Ishikawa (cell line): ENCODE results near the gene PHF2.

Source experiments
- CEBPB ChIP-seq: IDR thresholded peaks from 2 replicates; pipeline ENCODE4 v1.6.1; 2012
- CREB1 ChIP-seq: IDR thresholded peaks from 2 replicates; pipeline ENCODE4 v1.6.1; 2012; ENCODE audit warnings: low read depth
- EGR1 ChIP-seq: IDR thresholded peaks from 2 replicates; pipeline ENCODE4 v1.6.1; 2012
- EP300 ChIP-seq: IDR thresholded peaks from 2 replicates; pipeline ENCODE4 v1.6.1; 2012; ENCODE audit warnings: borderline replicate concordance
- FOXM1 ChIP-seq: IDR thresholded peaks from 2 replicates; pipeline ENCODE4 v1.6.1; 2012; ENCODE audit warnings: low read depth, borderline replicate concordance
- NFIC ChIP-seq: IDR thresholded peaks from 2 replicates; pipeline ENCODE4 v1.6.1; 2012
- RAD21 ChIP-seq: IDR thresholded peaks from 2 replicates; pipeline ENCODE4 v1.6.1; 2012; ENCODE audit warnings: low read depth
- TAF1 ChIP-seq: IDR thresholded peaks from 2 replicates; pipeline ENCODE4 v1.6.1; 2012; ENCODE audit warnings: low read depth, mild to moderate bottlenecking
- TCF12 ChIP-seq: IDR thresholded peaks from 2 replicates; pipeline ENCODE4 v1.6.1; 2012; ENCODE audit warnings: low read depth
- TEAD4 ChIP-seq: IDR thresholded peaks from 2 replicates; pipeline ENCODE4 v1.6.1; 2012
- YY1 ChIP-seq: IDR thresholded peaks from 2 replicates; pipeline ENCODE4 v1.6.1; 2012; ENCODE audit warnings: low read depth
- ZBTB7A ChIP-seq: IDR thresholded peaks from 2 replicates; pipeline ENCODE4 v1.6.1; 2012; ENCODE audit warnings: low read depth
- TF ChIP-seq, protein P1 (sequence below): IDR thresholded peaks from 2 replicates; pipeline ENCODE4 v1.6.1; 2012
- TF ChIP-seq, protein P2 (sequence below): IDR thresholded peaks from 2 replicates; pipeline ENCODE4 v1.6.1; 2012; ENCODE audit warnings: low read depth, mild to moderate bottlenecking
- TF ChIP-seq, protein P3 (sequence below): IDR thresholded peaks from 2 replicates; pipeline ENCODE4 v1.6.1; 2012

PHF2 gene

DNA sequence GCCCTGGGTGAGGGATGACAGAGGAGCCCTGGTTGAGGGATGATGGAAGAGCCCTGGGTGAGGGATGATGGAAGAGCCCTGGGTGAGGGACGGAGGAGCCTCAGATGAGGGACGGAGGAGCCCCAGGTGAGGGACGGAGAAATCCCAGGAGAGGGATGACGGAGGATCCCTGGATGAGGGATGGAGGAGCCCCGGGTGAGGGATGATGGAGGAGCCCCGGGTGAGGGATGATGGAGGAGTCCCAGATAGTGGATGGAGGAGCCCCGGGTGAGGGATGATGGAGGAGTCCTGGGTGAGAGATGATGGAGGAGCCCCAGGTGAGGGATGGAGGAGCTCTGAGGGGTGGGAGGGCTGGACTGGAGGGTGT lies 10.9 kb downstream of the PHF2 start:
- TF ChIP-seq FOXM1 (no peak), CREB1 (no peak), NFIC (no peak), CEBPB (no peak), ZBTB7A (no peak), EGR1 (no peak), RAD21 (no peak), TCF12 (no peak)
- TF ChIP-seq, protein P1, sequence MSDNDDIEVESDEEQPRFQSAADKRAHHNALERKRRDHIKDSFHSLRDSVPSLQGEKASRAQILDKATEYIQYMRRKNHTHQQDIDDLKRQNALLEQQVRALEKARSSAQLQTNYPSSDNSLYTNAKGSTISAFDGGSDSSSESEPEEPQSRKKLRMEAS = no peak
- TF ChIP-seq, protein P2, sequence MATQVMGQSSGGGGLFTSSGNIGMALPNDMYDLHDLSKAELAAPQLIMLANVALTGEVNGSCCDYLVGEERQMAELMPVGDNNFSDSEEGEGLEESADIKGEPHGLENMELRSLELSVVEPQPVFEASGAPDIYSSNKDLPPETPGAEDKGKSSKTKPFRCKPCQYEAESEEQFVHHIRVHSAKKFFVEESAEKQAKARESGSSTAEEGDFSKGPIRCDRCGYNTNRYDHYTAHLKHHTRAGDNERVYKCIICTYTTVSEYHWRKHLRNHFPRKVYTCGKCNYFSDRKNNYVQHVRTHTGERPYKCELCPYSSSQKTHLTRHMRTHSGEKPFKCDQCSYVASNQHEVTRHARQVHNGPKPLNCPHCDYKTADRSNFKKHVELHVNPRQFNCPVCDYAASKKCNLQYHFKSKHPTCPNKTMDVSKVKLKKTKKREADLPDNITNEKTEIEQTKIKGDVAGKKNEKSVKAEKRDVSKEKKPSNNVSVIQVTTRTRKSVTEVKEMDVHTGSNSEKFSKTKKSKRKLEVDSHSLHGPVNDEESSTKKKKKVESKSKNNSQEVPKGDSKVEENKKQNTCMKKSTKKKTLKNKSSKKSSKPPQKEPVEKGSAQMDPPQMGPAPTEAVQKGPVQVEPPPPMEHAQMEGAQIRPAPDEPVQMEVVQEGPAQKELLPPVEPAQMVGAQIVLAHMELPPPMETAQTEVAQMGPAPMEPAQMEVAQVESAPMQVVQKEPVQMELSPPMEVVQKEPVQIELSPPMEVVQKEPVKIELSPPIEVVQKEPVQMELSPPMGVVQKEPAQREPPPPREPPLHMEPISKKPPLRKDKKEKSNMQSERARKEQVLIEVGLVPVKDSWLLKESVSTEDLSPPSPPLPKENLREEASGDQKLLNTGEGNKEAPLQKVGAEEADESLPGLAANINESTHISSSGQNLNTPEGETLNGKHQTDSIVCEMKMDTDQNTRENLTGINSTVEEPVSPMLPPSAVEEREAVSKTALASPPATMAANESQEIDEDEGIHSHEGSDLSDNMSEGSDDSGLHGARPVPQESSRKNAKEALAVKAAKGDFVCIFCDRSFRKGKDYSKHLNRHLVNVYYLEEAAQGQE = no peak

DNA sequence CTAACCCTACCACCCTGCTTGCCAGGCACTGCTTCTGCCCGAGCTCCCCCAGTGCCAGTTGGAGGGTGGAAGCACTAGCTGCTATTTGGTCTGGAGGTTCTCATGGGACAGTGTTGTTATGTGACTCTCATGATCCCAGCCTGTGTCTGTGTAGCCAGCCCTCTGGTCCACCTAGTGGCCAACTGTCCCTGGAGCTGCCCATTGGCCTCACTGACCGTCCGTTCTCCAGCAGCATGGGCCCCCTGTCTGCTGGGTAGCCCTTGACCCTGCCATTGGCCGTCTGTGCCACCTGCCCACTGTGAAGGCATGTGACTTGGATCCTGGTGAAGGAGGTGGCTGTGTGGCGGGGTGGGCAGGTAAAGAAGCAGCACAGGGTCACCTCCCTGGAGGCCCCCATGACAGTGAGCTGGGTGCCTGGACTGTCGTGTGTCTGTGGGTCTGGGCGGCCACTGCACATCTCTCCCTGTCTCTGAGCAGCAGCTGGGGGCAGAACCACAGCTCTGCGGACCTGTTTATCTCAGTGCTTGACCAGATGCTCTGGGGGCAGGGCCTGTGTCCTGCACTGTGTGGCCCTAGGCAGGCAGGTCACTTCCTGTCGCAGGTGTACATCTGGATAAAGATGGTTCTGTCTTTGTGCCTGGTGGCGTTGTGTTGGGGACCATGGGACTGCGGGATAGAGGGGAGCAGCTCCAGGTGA lies 11.4 kb downstream of the PHF2 start:
- TF ChIP-seq FOXM1 = no peak
- TF ChIP-seq, protein P3, sequence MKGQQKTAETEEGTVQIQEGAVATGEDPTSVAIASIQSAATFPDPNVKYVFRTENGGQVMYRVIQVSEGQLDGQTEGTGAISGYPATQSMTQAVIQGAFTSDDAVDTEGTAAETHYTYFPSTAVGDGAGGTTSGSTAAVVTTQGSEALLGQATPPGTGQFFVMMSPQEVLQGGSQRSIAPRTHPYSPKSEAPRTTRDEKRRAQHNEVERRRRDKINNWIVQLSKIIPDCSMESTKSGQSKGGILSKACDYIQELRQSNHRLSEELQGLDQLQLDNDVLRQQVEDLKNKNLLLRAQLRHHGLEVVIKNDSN = no peak
- no peak for TF ChIP-seq TCF12
- TF ChIP-seq ZBTB7A = no peak
- TF ChIP-seq NFIC = no peak
- no peak; the same call in 1 of the 2 replicates for TF ChIP-seq RAD21
- TF ChIP-seq, protein P1 = no peak
- no peak for TF ChIP-seq YY1
- TF ChIP-seq TAF1 = no peak
- no peak for TF ChIP-seq TEAD4
- no peak for TF ChIP-seq CEBPB
- TF ChIP-seq, protein P2 = no peak
- no peak for TF ChIP-seq EP300

DNA sequence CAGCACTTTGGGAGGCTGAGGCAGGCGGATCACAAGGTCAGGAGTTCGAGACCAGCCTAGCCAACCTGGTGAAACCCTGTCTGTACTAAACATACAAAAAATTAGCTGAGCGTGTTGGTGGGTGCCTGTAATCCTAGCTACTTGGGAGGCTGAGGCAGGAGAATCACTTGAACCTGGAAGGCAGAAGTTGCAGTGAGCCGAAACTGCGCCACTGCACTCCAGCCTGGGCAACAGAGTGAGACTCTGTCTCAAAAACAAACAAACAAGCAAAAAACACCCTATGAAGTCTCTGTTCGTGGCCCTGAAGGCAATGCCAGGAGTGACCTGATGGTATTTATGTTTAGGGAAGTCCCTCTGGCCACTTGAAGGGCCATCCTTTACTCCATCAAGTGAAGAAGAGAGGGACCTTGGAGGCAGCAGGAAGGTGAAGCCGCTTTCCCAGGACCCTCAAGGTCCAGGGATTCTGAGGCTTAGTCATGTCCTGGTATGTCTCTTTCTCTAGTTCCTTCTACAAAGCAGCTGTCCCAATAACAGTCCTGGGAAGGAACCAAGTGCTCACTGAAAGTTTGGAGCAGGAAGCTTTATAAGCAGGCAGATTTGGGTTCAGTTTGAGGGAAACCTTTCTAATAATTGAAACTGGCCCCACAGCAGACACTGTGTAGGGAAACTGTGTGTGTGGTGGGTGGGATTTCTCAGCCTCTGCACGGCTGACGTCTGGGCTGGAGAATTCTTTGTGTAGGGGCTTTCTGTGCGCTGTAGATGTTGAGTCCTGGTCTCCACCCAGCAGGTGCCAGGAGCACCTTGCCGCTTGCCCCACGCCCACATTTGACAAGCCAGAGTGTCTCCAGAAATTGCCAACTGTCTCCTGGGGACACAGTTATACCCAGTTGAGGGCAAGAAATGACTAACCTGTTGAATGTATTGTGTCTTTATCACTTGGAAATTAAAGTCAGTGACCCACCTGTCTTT lies 12.5 kb downstream of the PHF2 start:
- TF ChIP-seq EP300 = no peak
- no peak for TF ChIP-seq NFIC
- TF ChIP-seq ZBTB7A = no peak
- TF ChIP-seq CEBPB = no peak
- no peak for TF ChIP-seq CREB1
- no peak for TF ChIP-seq TEAD4
- no peak for TF ChIP-seq RAD21
- no peak for TF ChIP-seq EGR1
- TF ChIP-seq TCF12 = no peak
- TF ChIP-seq, protein P3 = no peak
- TF ChIP-seq YY1 = no peak
- no peak for TF ChIP-seq TAF1
- TF ChIP-seq, protein P2 = no peak
- TF ChIP-seq, protein P1 = no peak
